ENCODE results near the gene TCF4.

The TCF4 gene

DNA sequence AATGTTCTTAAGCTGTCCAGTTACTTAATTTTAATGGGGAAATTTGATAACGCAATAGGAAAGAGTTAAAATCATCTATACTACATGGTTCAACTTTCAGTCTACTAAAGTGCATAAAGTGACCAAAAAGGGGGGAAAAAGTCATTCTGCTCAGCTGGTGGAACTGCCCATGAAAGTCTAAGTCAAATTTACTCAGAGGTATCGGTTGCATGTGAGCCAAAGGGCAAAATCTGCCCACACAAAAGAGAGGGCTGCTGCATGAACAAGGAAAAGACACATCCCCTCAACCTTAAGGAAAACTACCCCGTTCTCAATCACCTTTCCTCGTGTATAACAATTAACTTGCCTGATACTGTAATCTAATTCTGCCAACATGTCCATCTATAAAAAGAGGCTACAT, 126.1 kb downstream of the TCF4 start:
- no peak for DNase-seq
- H3K4me3 ChIP-seq (ENCODE audit: low read length): no peak overlapping the region

DNA sequence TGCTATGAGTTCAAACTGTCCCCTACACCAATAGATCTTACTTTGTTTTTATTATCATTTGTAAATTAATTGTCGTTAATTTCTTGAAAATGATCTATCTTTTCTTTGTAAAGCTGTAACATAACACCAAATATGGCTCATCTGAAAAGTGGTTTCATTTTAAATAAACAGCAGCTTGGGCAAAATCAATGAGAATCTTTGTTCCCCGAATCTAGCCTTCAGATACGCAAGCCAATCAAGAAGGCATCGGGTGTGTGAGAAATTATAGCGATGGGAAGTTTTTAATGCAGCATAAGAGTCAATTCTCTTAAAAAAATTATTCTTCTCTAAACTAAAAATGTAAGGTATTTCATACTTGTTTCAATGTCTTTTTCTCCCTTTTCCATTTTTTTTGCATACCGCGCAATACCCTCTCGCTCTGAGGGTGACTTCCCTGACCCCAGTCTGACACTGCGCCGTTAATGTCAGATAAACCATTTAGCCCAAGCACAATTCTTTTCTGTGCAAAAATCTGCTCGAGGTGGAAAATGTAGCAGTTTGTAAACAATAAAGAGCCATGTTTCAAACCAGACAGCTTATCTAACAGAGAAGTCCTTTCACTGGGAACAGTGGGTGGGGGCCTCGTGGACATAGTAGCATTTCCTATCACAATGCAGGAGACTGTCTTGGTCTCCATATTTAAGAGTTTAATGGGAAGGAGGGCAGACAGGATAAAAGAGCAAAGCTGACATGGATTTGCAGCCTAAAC, 129.4 kb downstream of the TCF4 start:
- H3K4me3 ChIP-seq (ENCODE audit: low read length): no peak overlapping the region
- no peaks in the 10 kb centered on the region for H3F3A ChIP-seq (ENCODE audit: insufficient read depth, low read length)
- H3K9me3 ChIP-seq (replicated peaks; ENCODE audit: insufficient read depth, low read length): no peaks in the 10 kb centered on the region
- H3K36me3 ChIP-seq (replicated peaks; ENCODE audit: insufficient read depth, low read length): no peaks in the 10 kb centered on the region
- TF ChIP-seq EZH2 (optimal IDR thresholded peaks at IDR 0.05; ENCODE audit: low read depth, low read length) (no peak), EZH2phosphoT487 (IDR thresholded peaks at IDR 0.05; ENCODE audit: low read length) (no peak)
- H3K4me2 ChIP-seq (ENCODE audit: low read depth, low read length): no peak overlapping the region
- H3K4me1 ChIP-seq (ENCODE audit: low read length): no peaks in the 10 kb centered on the region
- H3K27me3 ChIP-seq (replicated peaks; ENCODE audit: insufficient read depth, low read length): no peaks in the 10 kb centered on the region
- H3K9ac ChIP-seq (ENCODE audit: low read length): no peak overlapping the region
- H3K27ac ChIP-seq (ENCODE audit: low read length): no peak overlapping the region
- H2AFZ ChIP-seq (ENCODE audit: low read length): no peak overlapping the region
- H3K79me2 ChIP-seq (ENCODE audit: low read length): no peaks in the 10 kb centered on the region
- no peak for DNase-seq
- no peaks in the 10 kb centered on the region for H3K9me2 ChIP-seq (replicated peaks; ENCODE audit: insufficient read depth, low read length)
- H4K20me1 ChIP-seq (ENCODE audit: insufficient read depth, low read length): no peaks in the 10 kb centered on the region

More for the DNA sequence above, 126.1 kb downstream of the TCF4 start:
- Histone ChIP-seq H3K27ac (ENCODE audit: low read length) (no peak overlapping the region), H3K36me3 (replicated peaks; ENCODE audit: insufficient read depth, low read length) (no peaks in the 10 kb centered on the region), H3K4me1 (ENCODE audit: low read length) (no peaks in the 10 kb centered on the region), H3K4me2 (ENCODE audit: low read depth, low read length) (no peak overlapping the region), H3K9ac (ENCODE audit: low read length) (no peak overlapping the region), H3F3A (ENCODE audit: insufficient read depth, low read length) (no peaks in the 10 kb centered on the region), H4K20me1 (ENCODE audit: insufficient read depth, low read length) (no peaks in the 10 kb centered on the region), H3K79me2 (ENCODE audit: low read length) (no peaks in the 10 kb centered on the region), H2AFZ (ENCODE audit: low read length) (no peak overlapping the region), H3K9me2 (replicated peaks; ENCODE audit: insufficient read depth, low read length) (no peaks in the 10 kb centered on the region), H3K9me3 (replicated peaks; ENCODE audit: insufficient read depth, low read length) (no peaks in the 10 kb centered on the region), H3K27me3 (replicated peaks; ENCODE audit: insufficient read depth, low read length) (no peaks in the 10 kb centered on the region)
- TF ChIP-seq, protein P1, sequence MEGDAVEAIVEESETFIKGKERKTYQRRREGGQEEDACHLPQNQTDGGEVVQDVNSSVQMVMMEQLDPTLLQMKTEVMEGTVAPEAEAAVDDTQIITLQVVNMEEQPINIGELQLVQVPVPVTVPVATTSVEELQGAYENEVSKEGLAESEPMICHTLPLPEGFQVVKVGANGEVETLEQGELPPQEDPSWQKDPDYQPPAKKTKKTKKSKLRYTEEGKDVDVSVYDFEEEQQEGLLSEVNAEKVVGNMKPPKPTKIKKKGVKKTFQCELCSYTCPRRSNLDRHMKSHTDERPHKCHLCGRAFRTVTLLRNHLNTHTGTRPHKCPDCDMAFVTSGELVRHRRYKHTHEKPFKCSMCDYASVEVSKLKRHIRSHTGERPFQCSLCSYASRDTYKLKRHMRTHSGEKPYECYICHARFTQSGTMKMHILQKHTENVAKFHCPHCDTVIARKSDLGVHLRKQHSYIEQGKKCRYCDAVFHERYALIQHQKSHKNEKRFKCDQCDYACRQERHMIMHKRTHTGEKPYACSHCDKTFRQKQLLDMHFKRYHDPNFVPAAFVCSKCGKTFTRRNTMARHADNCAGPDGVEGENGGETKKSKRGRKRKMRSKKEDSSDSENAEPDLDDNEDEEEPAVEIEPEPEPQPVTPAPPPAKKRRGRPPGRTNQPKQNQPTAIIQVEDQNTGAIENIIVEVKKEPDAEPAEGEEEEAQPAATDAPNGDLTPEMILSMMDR (IDR thresholded peaks at IDR 0.05; ENCODE audit: low read length): no peak
- TF ChIP-seq EZH2phosphoT487 (IDR thresholded peaks at IDR 0.05; ENCODE audit: low read length) (no peak), EZH2 (optimal IDR thresholded peaks at IDR 0.05; ENCODE audit: low read depth, low read length) (no peak)

DNA sequence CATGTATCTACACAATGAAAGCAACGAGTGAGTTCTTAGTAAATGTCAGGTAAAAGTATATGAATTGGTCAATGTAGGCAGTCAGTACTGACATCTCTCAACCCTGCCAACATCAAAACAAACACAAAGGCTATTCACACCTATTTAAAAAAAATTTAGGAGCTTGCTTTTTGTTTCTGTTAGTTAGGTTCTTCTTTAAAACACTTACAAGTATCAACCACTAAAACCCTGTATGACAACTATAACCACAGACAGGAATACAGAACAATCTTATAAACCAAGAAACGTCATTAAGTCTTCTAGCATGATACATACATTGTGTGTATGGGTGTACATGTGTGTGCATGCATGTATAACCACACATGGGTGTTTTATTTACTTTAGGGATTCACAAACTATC, 131.0 kb downstream of the TCF4 start:
- Histone ChIP-seq H3K4me1 (ENCODE audit: low read length) (no peaks in the 10 kb centered on the region), H3K27ac (ENCODE audit: low read length) (no peak overlapping the region), H3F3A (ENCODE audit: insufficient read depth, low read length) (no peaks in the 10 kb centered on the region), H3K4me3 (ENCODE audit: low read length) (no peak overlapping the region), H3K27me3 (replicated peaks; ENCODE audit: insufficient read depth, low read length) (no peaks in the 10 kb centered on the region), H3K36me3 (replicated peaks; ENCODE audit: insufficient read depth, low read length) (no peaks in the 10 kb centered on the region), H3K9ac (ENCODE audit: low read length) (no peak overlapping the region), H3K9me2 (replicated peaks; ENCODE audit: insufficient read depth, low read length) (no peaks in the 10 kb centered on the region), H4K20me1 (ENCODE audit: insufficient read depth, low read length) (no peaks in the 10 kb centered on the region), H3K9me3 (replicated peaks; ENCODE audit: insufficient read depth, low read length) (no peaks in the 10 kb centered on the region), H2AFZ (ENCODE audit: low read length) (no peak overlapping the region), H3K4me2 (ENCODE audit: low read depth, low read length) (no peak overlapping the region), H3K79me2 (ENCODE audit: low read length) (no peaks in the 10 kb centered on the region)
- TF ChIP-seq EZH2phosphoT487 (IDR thresholded peaks at IDR 0.05; ENCODE audit: low read length) (no peak), EZH2 (optimal IDR thresholded peaks at IDR 0.05; ENCODE audit: low read depth, low read length) (no peak)
- TF ChIP-seq, protein P1 (IDR thresholded peaks at IDR 0.05; ENCODE audit: low read length): no peak
- DNase-seq: no peak

DNA sequence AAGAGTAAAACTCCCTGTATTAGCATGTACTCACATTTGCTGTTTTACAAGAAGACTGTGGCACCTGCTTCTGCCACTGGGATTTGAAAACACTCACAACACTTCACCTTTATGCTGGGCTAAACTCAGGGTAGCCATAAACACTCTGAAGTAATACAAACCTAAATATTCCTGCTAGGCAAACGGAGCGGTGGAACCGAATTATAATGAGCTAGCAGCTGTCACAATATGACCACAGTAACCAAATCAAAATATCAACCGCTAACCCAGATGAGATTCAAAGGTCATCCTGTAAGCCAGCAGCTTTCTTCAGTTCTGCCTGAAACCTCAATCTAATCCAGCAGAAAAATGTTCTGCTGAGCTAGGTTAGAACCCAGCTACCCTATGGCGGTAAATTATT, 132.1 kb downstream of the TCF4 start:
- Histone ChIP-seq H3K9me3 (replicated peaks; ENCODE audit: insufficient read depth, low read length) (no peaks in the 10 kb centered on the region), H3K36me3 (replicated peaks; ENCODE audit: insufficient read depth, low read length) (no peaks in the 10 kb centered on the region), H3K4me1 (ENCODE audit: low read length) (no peaks in the 10 kb centered on the region), H3F3A (ENCODE audit: insufficient read depth, low read length) (no peaks in the 10 kb centered on the region), H2AFZ (ENCODE audit: low read length) (no peak overlapping the region), H4K20me1 (ENCODE audit: insufficient read depth, low read length) (no peaks in the 10 kb centered on the region), H3K79me2 (ENCODE audit: low read length) (no peaks in the 10 kb centered on the region), H3K27me3 (replicated peaks; ENCODE audit: insufficient read depth, low read length) (no peaks in the 10 kb centered on the region), H3K9me2 (replicated peaks; ENCODE audit: insufficient read depth, low read length) (no peaks in the 10 kb centered on the region), H3K27ac (ENCODE audit: low read length) (no peak overlapping the region), H3K4me3 (ENCODE audit: low read length) (no peak overlapping the region), H3K4me2 (ENCODE audit: low read depth, low read length) (no peak overlapping the region), H3K9ac (ENCODE audit: low read length) (no peak overlapping the region)
- DNase-seq: no peak
- TF ChIP-seq EZH2phosphoT487 (IDR thresholded peaks at IDR 0.05; ENCODE audit: low read length) (no peak), EZH2 (optimal IDR thresholded peaks at IDR 0.05; ENCODE audit: low read depth, low read length) (no peak)
- TF ChIP-seq, protein P1 (IDR thresholded peaks at IDR 0.05; ENCODE audit: low read length): no peak
